Adipose tissue (tissue), 3 donors: ENCODE results near the gene PLXDC2. TPM values are rescaled to one million over a fixed set of nuclear protein-coding genes. Genes with fewer than 3 reads are reported as not detected.
A peak's percentile ranks its signal among the peaks of the same experiment; 100 is the strongest.
"Not testable (repeated sequence)": the region's sequence is repeated elsewhere in the genome, so short reads cannot be mapped to it uniquely, and the experiment has no call there.

Experiments used
- H3K27ac ChIP-seq: one replicate; pipeline ENCODE4 v1.5.1; 2013; ENCODE audit warnings: low read depth, low read length
- WGBS, 3 donors: extraction: QIAGEN DNeasy Blood & Tissue Kit; methylation state at CpG; one replicate each; pipeline ENCODE4 v1.1.7; 2013; 5-methylcytosine and 5-hydroxymethylcytosine counted together
- polyA plus RNA-seq, 3 donors: library from polyadenylated mRNA; stranded (reverse); fragments of 200-250 nt; gene quantifications; one replicate each; pipeline ENCODE4 v1.2.3, GENCODE V29; 2013
- donor health status: healthy with polysubstance abuse.
- donor health status: Bipolar disorder and iron deficiency.
- donor health status: healthy.

PLXDC2 gene
- 10 to 100 TPM in 1 of 3 donors, 1 to 10 TPM in 2; 1.5 to 10.6 (median 7.7) TPM for polyA plus RNA-seq

GRCh38 chr10:19816411-19817230 is at the start of gene PLXDC2:
Gene PLXDC2, plus strand, starts transcription at chr10:19816432.
- 0 to 1% (median 1%) methylated on average over 65 of the region's 65 CpGs for WGBS, 3 donors
- peak within 1 kb of the TSS; percentile 59 for H3K27ac ChIP-seq

DNA sequence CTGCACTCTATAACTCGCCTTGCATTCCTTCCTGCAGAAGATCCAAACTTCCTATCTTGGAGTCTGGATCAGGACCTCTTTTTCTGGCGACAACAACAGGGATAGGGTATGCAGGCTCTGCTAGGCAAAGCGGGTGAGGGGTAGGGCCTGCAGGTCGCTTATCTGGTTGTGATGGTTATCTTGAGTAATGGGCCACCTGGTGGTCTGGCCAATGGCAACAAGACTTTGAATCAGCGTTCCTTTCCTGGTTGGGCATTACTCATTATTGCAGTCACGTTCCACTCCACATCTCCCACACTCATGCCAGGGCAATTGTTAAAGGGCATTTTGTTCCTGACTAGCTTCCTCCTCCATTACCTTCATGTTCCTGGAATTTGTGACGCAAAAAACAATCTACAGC is 48.4 kb upstream of the PLXDC2 start:
- 31 to 74% (median 61%) methylated on average over 7 of the region's 7 CpGs for WGBS, 3 donors
- H3K27ac ChIP-seq: no peak overlapping the region

- not testable (repeated sequence) for H3K27ac ChIP-seq
- WGBS, 3 donors: 67 to 90% (median 87%) methylated on average over 3 of the region's 3 CpGs
Observed at GRCh38 chr10:19769826-19770225, 46.4 kb upstream of the PLXDC2 start.

- WGBS, 3 donors: 42 to 70% (median 58%) methylated on average over 2 of the region's 2 CpGs
- no peak overlapping the region for H3K27ac ChIP-seq
Observed at GRCh38 chr10:19772972-19773371, 43.3 kb upstream of the PLXDC2 start.

DNA sequence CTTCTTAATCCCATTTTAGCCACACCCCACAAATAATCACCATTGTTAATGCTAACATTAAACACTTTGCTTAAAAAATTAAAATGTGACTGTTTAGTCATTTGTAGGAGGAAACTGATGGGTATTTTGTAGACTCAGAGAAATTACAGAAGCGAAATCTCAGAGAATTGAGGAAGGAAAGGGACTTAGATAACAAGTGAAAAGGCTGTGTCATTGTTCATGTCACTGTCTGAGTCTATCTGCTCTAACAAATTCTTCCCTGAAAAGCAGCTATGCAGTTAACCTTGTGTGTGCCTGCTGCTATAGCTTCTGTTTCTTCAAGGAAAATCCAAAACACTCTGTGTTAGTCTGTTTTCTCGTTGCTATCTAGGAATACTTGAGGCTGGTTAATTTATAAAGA is 40.9 kb upstream of the PLXDC2 start:
- 45 to 67% (median 64%) methylated on average over 2 of the region's 2 CpGs for WGBS, 3 donors
- no peak overlapping the region for H3K27ac ChIP-seq

DNA sequence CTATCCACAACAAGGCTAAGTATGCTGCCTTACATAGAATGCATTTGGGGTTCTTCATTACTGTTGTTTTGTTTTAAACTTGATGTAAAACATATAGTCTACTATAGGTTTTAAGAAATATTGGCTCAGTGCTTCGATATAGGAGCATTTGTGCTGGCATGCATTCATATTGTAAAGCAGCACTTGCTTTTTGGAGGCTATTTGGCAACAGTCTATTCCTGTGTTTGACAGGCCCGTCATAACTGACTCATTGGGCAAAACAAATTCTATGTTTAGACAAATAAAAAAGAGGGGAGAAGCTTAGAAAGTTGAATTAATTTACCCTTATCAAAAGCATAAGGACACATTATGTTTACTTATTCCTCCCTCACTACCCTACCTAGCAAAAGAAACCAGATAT is 38.4 kb upstream of the PLXDC2 start:
- H3K27ac ChIP-seq: no peak overlapping the region
- WGBS, 3 donors: 38 to 61% (median 45%) methylated on average over 2 of the region's 2 CpGs

GRCh38 chr10:19778996-19779395 is 37.2 kb upstream of the PLXDC2 start:
- H3K27ac ChIP-seq: no peak overlapping the region
- WGBS, 3 donors: 63 to 86% (median 83%) methylated on average over 2 of the region's 2 CpGs

DNA sequence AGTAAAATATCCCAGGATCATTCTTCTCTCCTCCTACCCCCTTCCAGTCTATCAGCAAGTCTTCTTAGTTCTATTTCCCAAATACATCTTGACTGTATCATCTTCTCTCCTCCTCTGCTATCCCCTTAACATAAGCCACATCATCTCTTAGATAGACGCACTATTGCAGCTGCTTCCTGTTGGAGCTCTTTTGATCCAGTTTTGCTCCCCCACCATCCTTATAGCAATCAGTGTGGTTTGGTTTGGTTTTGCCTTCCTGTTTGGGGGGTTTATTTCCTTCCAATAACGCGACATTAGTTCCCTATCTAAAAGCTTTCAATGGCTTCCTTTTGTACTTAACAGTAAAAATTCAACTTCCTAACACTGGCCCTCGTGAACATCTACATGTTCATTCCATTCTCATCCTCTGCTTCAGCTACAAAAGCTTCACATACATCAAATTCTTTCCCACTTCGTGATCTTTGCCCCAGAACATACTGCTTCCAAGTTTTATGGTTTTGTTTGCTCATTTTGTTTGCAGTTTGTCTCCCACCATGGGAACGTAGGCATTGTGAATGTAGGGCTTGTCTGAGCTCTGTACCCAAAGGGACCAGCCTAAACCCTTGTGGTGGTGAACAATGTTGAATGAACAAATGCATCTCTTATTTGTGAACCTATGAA is 33.7 kb upstream of the PLXDC2 start:
- H3K27ac ChIP-seq: no peak overlapping the region
- WGBS, 3 donors: 51 to 56% (median 51%) methylated on average over 6 of the region's 6 CpGs

- WGBS, 3 donors: 84 to 95% (median 91%) methylated on average over 4 of the region's 4 CpGs
- no peak overlapping the region for H3K27ac ChIP-seq
Observed at GRCh38 chr10:19783721-19784120, 32.5 kb upstream of the PLXDC2 start.

DNA sequence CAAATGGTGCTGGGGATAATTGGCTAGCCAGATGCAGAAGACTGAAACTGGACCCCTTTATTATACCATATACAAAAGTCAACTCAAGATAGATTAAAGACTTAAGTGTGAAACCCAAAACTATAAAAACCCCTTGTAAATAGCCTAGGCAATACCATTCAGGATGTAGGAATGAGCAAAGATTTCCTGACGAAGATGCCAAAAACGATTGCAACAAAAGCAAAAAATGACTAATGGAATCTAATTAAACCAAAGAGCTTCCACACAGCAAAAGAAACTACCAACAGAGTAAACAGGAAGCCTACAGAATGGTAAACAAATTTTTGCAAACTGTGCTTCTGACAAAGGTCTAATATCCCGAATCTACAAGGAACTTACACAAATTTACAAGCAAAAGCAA is 30.9 kb upstream of the PLXDC2 start:
- 58 to 65% (median 62%) methylated on average over 3 of the region's 3 CpGs for WGBS, 3 donors
- H3K27ac ChIP-seq: no peak overlapping the region

DNA sequence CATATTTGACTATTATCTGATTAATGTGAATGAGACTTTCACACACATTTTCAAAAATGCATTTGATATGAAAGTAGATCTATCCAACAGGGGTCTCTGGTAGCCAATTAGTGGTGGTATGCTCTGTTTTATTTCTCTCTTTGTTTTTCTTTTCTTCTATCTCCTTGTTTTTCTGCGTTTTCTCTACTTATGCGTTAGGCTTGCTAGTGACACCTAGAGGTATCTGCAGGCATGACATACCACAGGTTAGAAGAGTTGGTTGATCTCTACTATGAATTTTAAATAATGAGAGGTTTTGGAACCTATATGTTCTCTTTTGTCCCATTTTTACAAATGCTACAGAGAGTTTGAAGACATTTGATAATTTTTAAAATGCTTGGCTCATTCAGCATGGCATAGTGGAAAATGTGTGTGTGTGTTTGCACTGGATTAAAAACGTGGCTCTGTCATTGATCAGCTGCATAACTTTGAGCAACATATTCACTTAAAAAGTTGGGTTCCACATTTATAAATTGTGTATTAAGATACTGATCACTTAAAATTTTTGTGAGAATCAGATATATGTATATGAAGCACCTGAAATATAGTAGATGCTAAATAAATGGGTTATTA is 28.1 kb upstream of the PLXDC2 start:
- no peak overlapping the region for H3K27ac ChIP-seq
- WGBS, 3 donors: 11 to 22% (median 14%) methylated on average over 3 of the region's 3 CpGs

DNA sequence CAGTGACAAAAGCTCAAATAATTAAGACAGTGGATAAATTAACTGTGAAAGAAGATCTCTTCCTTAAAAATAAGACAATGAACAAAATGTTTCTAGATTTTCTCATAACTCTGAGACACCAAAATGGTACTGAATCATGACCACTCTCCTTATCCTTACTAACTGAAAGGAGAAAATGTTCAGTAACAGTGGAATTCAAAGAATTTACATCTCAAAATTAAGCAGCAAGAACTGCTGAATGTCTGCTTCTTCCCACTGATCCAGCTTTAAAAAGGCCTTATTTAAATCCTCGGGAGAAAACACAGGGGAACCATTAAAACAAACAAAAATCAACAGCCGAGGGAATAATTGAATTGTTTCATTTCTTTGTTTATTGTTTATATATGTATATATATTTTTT is 27.3 kb upstream of the PLXDC2 start:
- 63 to 81% (median 75%) methylated on average over 2 of the region's 2 CpGs for WGBS, 3 donors
- H3K27ac ChIP-seq: no peak overlapping the region

GRCh38 chr10:19789607-19790006 is 26.6 kb upstream of the PLXDC2 start:
- WGBS, 3 donors: 90 to 96% (median 94%) methylated on average over 5 of the region's 5 CpGs
- no peak overlapping the region for H3K27ac ChIP-seq

- 56 to 89% (median 84%) methylated on average over 2 of the region's 2 CpGs for WGBS, 3 donors
- no peak overlapping the region for H3K27ac ChIP-seq
Observed at GRCh38 chr10:19791032-19791431, 25.2 kb upstream of the PLXDC2 start.

- 78 to 95% (median 94%) methylated on average over 5 of the region's 5 CpGs for WGBS, 3 donors
- no peak overlapping the region for H3K27ac ChIP-seq
Observed at GRCh38 chr10:19795684-19796083, 20.5 kb upstream of the PLXDC2 start.

DNA sequence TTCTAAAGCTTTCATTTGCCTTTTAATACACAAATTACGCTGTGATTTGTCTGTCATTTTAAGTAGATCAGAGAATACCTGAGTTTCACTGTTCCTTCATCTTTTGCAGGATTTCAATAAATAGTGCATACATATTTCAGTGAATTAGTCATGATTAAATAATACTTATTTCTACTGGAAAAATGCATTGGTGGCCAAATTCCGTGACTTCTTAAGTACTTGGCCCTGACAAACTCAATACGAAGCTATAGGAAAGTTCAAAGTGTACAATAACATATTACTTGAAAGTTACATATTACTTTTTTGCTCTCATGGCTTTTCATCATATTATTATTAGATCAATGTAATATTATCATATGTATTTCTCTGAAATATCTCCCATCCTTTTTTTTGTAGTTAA is 16.1 kb upstream of the PLXDC2 start:
- H3K27ac ChIP-seq: no peak overlapping the region
- 75 to 89% (median 86%) methylated on average over 3 of the region's 3 CpGs for WGBS, 3 donors

DNA sequence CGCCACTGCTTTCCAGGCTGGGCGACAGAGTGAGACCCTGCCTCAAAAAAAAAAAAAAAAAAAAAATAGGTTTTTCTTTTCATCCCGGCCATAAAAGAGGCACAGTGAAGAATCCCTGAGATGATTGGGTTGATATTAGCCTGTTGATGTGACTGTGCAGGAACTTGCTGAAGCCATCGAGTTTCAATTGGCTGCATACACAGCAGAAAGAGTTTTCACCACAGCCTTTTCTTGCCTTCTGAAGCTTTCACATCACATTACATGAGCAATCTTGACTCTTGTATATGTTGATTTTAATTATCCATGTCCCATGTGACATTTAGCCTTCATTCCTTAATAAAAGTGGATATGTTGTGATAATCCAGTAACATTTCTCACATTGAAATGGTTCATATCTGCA is 14.9 kb upstream of the PLXDC2 start:
- WGBS, 3 donors: 78 to 97% (median 93%) methylated on average over 4 of the region's 4 CpGs

GRCh38 chr10:19803676-19804075 is 12.6 kb upstream of the PLXDC2 start:
- WGBS, 3 donors: 76 to 94% (median 91%) methylated on average over 2 of the region's 2 CpGs
- no peak overlapping the region for H3K27ac ChIP-seq

More for the DNA sequence above, 14.9 kb upstream of the PLXDC2 start:
- H3K27ac ChIP-seq: no peak overlapping the region

DNA sequence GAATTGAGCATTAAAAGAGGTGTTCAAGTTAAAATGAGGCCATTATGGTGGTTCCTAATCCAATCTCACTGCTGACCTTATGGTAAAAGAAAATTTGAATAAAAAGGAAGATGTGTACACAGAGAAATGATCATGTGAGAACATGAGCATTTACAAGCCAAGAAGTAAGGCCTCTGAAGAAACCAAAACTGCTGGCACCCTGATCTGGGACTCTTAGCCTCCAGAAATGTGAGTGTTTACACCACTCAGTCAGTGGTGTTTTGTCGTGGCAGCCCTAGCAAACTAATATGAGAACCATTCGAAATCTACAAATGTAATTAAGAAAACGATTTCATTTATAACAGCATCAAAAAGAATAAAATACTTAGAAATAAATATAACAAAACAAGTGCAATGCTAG is 6.8 kb upstream of the PLXDC2 start:
- 78 to 95% (median 94%) methylated on average over 3 of the region's 3 CpGs for WGBS, 3 donors
- no peak overlapping the region for H3K27ac ChIP-seq
